Peyer's patch (tissue), 4 donors: Measurements from ENCODE around the gene FAM50B.

Experiments
- POLR2A ChIP-seq, 2 donors: fragments of 450-650 bp; IDR thresholded peaks; one replicate each; pipeline ENCODE4 v1.5.1; 2017; ENCODE audit warnings: antibody characterized with exemption in 2 of 2, mild to moderate bottlenecking in 2 of 2, moderate library complexity in 2 of 2
- TF ChIP-seq, protein P1 (sequence below), 6 experiments: fragments of 450-650 bp in 4 of 6; fragments of 200-600 bp in 2 of 6; sonication (generic) in 1 of 6; IDR thresholded peaks; one replicate each; pipeline ENCODE4 v1.5.1; 2017 to 2019; ENCODE audit warnings: antibody characterized with exemption in 6 of 6, mild to moderate bottlenecking in 3 of 6, moderate library complexity in 1 of 6

DNA sequence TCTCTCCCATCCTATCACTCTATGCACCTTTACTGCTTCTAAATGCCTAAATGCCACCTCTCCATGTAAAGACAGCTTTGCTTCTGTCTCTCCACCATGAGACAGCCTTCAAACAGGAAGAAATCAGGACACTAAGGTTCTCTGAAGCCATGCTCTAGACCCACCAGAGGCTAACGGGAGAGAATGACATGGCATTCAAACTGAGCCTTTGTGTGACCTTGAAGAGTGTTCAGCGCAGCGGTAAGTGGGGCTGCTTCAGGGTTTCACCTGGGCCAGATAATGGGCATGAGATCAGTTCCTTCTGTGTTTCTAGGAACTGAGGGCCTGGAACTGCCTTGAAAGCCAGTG, 20.1 kb downstream of the FAM50B start:
- TF ChIP-seq, protein P1, sequence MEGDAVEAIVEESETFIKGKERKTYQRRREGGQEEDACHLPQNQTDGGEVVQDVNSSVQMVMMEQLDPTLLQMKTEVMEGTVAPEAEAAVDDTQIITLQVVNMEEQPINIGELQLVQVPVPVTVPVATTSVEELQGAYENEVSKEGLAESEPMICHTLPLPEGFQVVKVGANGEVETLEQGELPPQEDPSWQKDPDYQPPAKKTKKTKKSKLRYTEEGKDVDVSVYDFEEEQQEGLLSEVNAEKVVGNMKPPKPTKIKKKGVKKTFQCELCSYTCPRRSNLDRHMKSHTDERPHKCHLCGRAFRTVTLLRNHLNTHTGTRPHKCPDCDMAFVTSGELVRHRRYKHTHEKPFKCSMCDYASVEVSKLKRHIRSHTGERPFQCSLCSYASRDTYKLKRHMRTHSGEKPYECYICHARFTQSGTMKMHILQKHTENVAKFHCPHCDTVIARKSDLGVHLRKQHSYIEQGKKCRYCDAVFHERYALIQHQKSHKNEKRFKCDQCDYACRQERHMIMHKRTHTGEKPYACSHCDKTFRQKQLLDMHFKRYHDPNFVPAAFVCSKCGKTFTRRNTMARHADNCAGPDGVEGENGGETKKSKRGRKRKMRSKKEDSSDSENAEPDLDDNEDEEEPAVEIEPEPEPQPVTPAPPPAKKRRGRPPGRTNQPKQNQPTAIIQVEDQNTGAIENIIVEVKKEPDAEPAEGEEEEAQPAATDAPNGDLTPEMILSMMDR (IDR thresholded peaks at IDR 0.05): no peak
- TF ChIP-seq POLR2A (IDR thresholded peaks at IDR 0.05): no peak
